ENCODE data around the gene CDK16. TPM values are rescaled to one million over a fixed set of nuclear protein-coding genes. Genes with fewer than 3 reads are reported as not detected.

Gene CDK16
- 81.6 and 95.0 TPM in 2 replicates for total RNA-seq

DNA sequence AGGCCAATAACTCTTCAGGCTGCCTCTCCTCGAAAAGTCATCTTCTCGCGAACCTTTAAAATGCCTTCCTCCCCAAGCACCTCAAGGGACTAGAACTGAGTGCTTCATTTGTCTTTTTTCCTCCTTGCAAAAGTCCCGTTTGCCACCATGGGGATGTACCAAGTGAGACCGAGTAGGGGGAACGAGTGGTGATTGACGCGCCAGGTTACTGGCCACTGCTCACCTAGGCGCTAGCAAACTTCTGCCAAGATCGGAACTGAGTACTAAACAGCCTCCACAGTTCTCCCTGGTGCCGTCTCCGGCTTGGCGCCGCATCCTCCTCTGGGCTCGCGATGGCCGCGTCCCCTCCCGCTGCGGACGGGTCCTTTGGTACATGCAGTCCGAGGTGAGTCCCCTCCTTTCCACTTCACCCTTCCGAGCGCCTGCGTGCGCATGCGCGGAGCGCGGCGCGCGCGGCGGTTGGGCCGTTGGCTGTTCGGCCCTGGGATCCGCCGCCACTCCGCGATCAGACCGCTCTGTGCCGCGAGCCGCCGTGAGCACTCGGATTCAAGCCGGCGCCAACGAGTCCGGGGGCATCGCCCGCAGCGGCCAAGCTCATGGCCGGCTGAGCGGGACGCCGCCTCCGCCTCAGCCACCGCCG lies at the start of gene CDK16:
Gene CDK16, plus strand, starts transcription at position 402 of the 640 bp plus-strand sequence. CDS start 4,877 bp downstream, outside the sequence.
- TF ChIP-seq, protein P1, sequence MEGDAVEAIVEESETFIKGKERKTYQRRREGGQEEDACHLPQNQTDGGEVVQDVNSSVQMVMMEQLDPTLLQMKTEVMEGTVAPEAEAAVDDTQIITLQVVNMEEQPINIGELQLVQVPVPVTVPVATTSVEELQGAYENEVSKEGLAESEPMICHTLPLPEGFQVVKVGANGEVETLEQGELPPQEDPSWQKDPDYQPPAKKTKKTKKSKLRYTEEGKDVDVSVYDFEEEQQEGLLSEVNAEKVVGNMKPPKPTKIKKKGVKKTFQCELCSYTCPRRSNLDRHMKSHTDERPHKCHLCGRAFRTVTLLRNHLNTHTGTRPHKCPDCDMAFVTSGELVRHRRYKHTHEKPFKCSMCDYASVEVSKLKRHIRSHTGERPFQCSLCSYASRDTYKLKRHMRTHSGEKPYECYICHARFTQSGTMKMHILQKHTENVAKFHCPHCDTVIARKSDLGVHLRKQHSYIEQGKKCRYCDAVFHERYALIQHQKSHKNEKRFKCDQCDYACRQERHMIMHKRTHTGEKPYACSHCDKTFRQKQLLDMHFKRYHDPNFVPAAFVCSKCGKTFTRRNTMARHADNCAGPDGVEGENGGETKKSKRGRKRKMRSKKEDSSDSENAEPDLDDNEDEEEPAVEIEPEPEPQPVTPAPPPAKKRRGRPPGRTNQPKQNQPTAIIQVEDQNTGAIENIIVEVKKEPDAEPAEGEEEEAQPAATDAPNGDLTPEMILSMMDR (IDR thresholded peaks at IDR 0.05; ENCODE audit: insufficient read depth, low read depth, low read length), result no peak
- H3K4me3 ChIP-seq (ENCODE audit: low read depth, low read length), result peak within 1 kb of the TSS; percentile 79
- DNase-seq (ENCODE audit: low read depth), result peak; percentile 84

DNA sequence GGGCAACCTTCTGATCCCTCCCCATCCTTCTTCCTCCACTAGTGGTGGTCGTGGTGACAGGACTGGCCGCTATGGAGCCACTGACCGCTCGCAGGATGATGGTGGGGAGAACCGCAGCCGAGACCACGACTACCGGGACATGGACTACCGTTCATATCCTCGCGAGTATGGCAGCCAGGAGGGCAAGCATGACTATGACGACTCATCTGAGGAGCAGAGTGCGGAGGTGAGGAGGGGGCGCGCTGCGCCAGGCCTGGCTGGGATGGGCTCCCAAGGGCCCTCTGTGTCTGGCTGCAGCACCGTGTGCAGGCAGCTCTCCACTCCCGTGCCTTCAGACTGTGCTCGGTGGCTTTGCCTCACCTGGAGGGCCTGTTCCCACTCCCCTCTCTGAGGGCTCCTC lies 49.2 kb upstream of the CDK16 start:
- no peak for DNase-seq (ENCODE audit: low read depth)
- H3K4me3 ChIP-seq (ENCODE audit: low read depth, low read length), result no peak overlapping the region
- TF ChIP-seq, protein P1 (IDR thresholded peaks at IDR 0.05; ENCODE audit: insufficient read depth, low read depth, low read length), result no peak

DNA sequence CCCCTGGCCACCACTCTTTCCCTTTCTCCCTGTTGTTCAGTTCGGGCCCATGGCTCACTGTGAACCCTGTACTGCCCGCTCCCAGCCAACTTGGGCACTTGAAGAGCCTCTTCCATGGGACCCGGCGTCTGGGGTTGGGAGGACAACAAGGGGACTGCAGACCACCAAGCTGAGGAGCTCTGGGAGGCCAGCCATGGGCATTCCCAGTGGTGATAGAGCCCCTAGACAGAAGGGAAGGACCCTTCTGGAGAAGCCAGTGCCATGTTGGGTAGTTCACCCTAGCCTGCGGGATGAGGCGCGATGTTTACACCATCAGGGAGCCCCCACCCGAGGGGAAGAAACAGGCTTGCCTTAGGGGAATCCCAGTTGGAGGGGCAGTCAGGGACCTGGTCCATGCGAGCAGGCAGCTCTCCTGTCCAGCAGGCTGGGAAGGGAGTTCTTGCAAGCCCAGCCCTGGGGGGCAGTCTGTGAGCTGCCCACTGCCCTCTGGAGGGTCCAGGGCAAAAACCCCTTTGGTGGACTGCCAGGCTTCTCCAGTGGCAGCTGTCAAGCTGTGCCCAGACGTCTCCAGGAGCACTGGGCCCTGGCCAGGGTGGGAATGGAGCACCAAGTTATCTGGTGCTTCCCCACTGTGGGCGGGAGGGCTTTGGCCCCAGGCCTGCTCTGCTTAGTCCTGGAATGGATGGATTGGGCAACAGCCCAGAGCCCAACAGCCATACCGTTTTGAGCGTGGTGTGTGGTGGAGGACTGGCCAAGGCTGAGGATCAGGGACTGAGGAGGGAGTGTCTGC lies 48.6 kb upstream of the CDK16 start:
- H3K4me3 ChIP-seq (ENCODE audit: low read depth, low read length), result no peak overlapping the region
- TF ChIP-seq, protein P1 (IDR thresholded peaks at IDR 0.05; ENCODE audit: insufficient read depth, low read depth, low read length), result no peak
- DNase-seq (ENCODE audit: low read depth), result peak; percentile 58

DNA sequence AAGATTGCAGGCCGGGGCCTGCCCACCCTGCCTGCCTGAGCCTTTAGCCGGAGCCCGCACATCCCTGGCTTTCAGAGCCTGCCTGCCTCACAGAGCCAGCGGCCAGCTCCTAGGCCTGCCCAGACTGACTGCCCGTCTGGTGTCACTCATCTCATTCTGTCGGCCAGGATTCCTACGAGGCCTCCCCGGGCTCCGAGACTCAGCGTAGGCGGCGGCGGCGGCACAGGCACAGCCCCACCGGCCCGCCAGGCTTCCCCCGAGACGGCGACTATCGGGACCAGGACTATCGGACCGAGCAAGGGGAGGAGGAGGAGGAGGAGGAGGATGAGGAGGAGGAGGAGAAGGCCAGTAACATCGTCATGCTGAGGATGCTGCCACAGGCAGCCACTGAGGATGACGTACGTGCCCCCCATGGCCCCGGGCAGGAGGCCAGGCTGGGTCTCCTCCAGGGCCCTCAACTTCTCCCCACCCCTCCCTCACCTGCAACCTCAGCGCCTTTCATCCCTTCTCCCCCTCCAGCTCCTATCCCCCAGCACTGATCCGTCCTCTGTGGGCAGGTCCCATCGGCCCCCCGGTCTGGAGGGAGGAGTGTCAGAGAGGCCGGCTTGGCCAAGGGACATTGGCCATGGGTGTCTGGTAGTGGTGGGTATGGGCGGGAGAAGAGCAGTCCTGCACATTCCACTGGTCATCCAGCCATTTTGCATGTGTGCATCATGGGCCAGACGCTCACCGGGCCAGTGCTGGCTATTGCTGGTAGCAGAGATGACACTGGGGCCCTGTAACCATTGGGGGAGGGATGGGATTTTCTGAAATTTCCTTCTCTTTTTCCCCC lies 47.4 kb upstream of the CDK16 start:
- TF ChIP-seq, protein P1 (IDR thresholded peaks at IDR 0.05; ENCODE audit: insufficient read depth, low read depth, low read length), result no peak
- no peak for DNase-seq (ENCODE audit: low read depth)
- no peak overlapping the region for H3K4me3 ChIP-seq (ENCODE audit: low read depth, low read length)

DNA sequence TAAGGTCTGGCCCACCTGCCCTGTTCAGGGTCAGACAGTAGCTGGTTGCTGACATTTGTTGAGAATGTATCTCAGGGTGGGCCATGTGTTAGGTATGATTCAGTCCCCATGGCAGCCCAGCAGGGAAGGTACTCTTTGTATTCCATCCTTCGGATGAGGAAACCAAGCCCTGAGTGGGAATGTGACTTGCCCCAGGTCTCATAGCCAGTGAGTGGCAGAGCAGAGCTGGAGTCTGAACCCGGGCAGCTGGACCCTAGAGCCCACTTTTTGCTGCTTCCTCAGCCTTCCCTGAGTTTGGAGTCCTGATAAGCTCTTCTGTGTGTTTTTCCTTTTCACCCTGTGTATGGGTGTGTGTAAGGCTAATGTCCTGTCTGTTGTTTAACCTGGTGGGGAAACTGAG lies 46.5 kb upstream of the CDK16 start:
- TF ChIP-seq, protein P1 (IDR thresholded peaks at IDR 0.05; ENCODE audit: insufficient read depth, low read depth, low read length), result no peak
- DNase-seq (ENCODE audit: low read depth), result no peak
- H3K4me3 ChIP-seq (ENCODE audit: low read depth, low read length), result no peak overlapping the region

DNA sequence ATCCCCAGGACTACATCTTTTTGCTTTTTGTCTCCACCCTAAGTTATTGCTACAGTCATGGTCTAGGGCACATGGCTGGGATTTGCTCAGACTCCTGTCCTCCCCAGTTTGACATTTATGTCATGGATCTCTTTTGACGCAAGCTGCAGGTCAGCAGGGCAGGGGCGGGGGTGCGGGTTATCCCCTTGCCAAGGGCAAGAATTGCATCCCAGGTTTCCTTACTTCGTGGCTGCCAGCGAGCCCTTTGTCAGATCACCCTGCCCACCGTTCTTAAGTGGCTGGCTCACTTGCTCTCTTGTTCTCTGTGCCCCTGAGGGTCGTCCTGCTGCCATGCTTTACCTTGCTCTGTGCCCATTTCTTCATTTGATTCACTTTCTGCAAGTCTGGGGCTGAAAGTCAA lies 45.9 kb upstream of the CDK16 start:
- no peak for DNase-seq (ENCODE audit: low read depth)
- no peak overlapping the region for H3K4me3 ChIP-seq (ENCODE audit: low read depth, low read length)
- TF ChIP-seq, protein P1 (IDR thresholded peaks at IDR 0.05; ENCODE audit: insufficient read depth, low read depth, low read length), result no peak
